GM12873 (cell line): ENCODE data around the gene GAS1.

Source experiments
- CTCF ChIP-seq: IDR thresholded peaks from 2 replicates; pipeline ENCODE4 v1.5.1; 2012; ENCODE audit warnings: low read depth, mild to moderate bottlenecking, moderate library complexity, low read length, control low read depth; ENCODE audit not compliant: insufficient read depth; ENCODE audit errors: missing control alignments

Gene GAS1

GRCh38 chr9:86983620-86984259 lies 36.4 kb upstream of the GAS1 start:
- TF ChIP-seq CTCF: no peak

- no peak for TF ChIP-seq CTCF
Measured at GRCh38 chr9:86983249-86983619, 35.9 kb upstream of the GAS1 start.

GRCh38 chr9:86980802-86981201 lies 33.5 kb upstream of the GAS1 start:
- no peak for TF ChIP-seq CTCF

- TF ChIP-seq CTCF: no peak
Measured at GRCh38 chr9:86979657-86980056, 32.4 kb upstream of the GAS1 start.

GRCh38 chr9:86978922-86979474 lies 31.7 kb upstream of the GAS1 start:
- no peak for TF ChIP-seq CTCF

- TF ChIP-seq CTCF: no peak
Measured at GRCh38 chr9:86978413-86978812, 31.1 kb upstream of the GAS1 start.

- no peak for TF ChIP-seq CTCF
Measured at GRCh38 chr9:86977205-86977835, 30.0 kb upstream of the GAS1 start.
